ENCODE results near the gene NCLN. TPM values are rescaled to one million over a fixed set of nuclear protein-coding genes. Genes with fewer than 3 reads are reported as not detected.
"Not testable (repeated sequence)": the region's sequence is repeated elsewhere in the genome, so short reads cannot be mapped to it uniquely, and the experiment has no call there.

Gene NCLN
- total RNA-seq, 1 donor from 2014 or later: 80.6 TPM

DNA sequence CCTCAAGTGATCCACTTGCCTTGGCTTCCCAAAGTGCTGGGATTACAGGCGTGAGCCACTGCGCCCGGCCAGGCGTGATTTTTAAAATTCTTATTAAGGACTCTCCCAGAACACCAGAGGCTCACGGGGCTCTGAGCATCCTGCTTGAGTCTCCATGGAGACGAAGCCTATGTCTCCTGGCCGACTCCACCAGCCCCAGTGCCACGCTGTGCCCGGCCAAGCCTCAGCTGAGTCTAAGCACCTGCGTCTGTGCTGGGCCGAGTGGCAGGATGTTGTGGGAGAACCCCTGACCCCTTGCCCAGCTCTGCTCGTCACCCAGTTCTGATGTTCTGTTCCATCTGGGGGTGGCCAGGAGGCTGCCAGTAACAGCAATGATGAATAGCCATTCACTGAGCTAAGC lies 34.8 kb downstream of the NCLN start:
- intact Hi-C loops (cut with micrococcal nuclease): no loop called here

DNA sequence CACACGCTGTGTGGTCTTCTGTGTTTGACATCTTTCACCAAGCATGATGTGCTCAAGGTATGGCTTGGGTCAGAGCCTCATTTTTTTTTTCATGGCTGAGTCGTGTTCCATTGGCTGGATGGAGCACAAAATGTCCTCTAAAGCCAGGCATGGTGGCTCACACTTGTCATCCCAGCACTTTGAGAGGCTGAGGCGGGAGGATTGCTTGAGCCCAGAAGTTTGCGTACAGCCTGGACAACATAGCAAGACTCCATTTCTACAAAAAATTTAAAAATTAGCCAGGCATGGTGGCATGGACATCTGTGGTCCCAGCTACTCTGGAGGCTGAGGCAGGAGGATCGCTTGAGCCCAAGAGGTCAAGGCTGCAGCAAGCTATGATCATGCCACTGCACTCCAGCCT lies 35.8 kb downstream of the NCLN start:
- intact Hi-C loops (cut with micrococcal nuclease): not testable (repeated sequence)

DNA sequence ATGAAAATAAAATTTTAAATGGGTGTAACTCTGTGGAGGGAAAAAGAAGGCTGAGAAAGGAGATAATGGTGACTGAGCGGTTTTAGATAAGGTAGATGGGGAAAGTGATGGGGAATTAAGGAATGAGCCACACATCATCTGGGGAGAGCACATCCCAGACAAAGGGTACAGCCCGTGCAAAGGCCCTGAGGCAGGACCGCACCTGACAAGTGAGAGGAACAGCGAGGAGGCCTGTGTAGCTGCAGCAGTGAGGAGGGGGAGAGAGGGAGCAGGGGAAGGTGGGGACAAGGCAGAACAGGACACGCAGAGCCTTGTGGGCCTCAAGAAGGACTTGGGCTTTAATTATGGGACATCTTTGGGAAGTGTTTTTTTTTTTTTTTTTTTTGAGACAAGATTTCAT lies 37.0 kb downstream of the NCLN start:
- intact Hi-C loops (cut with micrococcal nuclease): no loop called here

DNA sequence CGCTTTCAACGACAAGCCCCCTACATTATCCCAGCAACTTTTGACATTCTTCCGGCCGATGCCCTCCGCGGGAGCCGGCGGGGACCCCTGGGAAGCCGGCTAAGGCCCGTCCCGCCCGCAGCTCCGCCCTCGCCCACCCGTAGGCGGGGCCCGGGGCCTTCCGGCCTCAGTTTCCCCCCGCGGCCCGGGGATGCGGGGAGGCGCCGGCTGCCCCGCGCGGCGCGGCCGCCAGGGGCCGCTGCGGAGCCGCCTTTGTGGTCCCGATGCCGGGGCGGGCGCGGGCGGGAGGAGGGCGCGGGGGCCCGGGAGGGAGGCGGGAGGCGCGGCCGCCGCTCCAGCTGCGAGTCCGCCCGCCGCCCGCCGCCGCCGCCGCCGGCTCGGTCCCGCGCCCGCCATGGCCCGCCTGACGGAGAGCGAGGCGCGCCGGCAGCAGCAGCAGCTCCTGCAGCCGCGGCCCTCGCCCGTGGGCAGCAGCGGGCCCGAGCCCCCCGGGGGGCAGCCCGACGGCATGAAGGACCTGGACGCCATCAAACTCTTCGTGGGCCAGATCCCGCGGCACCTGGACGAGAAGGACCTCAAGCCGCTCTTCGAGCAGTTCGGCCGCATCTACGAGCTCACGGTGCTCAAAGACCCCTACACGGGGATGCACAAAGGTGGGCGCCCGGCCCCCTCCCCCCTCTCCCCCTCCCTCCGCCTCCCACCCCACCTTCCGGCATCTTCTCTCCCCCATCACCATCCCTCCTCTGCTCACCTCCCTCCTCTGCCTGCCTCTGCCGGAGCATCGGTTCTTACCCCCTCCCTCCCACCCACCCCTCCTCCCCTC lies 38.8 kb downstream of the NCLN start, which contains the start of gene CELF5:
TSS of gene CELF5 (plus strand) at position 316 of the 823 bp plus-strand sequence. CDS start at position 395, 79 bp downstream.
- intact Hi-C loops (cut with micrococcal nuclease): loop anchor here (2.0 kb wide), 1 partner anchor 20 kb away; no protein-coding TSS in a partner anchor

DNA sequence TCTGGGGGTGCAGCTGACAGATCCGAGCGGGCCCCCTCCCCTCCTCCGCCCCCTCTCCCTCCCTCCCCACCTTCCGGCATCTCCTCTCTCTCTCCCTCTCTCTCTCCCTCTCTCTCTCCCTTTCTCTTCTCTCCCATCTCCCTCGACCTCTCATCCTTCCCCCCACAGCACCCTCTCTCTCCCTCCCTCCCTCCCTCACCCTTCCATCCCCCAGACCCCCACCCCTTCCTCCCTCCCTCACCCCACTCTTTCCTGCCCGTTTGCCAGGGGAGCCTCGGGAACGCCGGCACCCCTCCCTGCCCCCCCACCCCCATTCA lies 39.4 kb downstream of the NCLN start:
- intact Hi-C loops (cut with micrococcal nuclease): loop anchor here (2.0 kb wide), 1 partner anchor 20 kb away; no protein-coding TSS in a partner anchor

DNA sequence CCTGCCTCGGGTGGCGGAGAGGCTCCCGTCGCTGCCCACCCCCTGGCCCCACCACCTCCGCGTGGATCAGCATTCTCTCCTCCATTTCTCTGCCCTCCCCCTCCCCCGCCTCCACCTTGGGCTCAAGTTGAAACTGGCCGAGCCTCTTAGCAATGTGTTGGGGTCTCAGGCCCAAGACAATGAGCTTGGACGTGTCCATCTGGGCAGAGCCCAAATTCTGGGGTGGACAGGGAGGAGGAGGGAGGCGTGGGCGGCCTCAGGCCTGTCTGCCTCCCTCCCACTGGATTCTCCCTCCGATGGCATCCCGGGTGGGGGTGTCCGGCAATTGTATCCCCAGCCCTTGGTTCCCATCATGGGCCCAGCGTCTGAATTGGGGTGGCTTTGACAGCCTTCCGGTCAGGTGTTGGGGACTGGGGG lies 40.0 kb downstream of the NCLN start:
- intact Hi-C loops (cut with micrococcal nuclease): loop anchor here (2.0 kb wide), 1 partner anchor 19 kb away; no protein-coding TSS in a partner anchor

DNA sequence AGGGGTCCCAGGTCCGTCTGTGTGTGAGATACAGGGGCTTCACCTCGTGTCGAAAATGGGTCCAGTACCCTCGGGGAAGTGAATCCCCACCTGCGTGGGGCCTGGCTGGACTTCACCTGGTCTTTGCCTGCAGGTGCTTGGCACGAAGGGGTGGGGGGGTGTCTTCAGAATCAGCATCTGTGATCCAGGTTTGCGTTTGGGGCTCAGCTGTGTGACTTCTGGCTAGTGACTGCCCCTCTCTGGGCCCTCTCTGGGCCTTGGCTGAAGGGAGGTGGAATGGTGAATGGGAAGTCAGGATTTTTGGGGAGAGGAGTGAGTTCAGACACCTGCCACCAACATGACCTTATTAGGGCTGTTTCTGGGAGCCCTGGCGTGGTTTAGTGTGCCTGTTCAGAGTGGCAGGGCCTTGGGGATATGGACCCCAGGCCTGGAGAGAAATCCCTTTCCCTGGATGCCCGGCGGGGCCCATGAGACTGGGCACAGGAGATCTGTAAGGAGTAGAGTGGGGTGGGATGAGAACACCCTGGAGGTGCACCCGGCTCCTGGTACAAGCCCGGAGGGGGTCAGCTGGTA lies 41.4 kb downstream of the NCLN start:
- intact Hi-C loops (cut with micrococcal nuclease): no loop called here

DNA sequence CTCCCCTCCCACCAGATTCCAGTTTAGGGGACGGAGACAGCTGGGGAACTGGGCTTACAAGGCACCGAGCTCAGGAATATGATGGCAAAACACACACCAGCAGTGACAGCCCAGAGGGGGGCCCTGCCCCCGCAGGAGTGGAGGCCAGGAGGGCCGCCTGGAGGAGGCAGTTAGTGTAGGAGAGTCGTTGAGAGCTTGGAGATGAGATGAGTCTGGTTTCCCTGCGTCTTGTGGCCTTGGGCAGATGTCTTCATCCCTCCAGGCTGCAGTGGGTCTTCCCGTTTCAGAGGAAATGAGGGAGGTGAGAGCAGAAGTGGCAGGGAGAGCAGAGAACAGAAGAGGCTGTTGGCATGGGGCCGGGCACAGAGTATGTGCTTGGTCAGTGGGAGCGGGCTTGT lies 43.6 kb downstream of the NCLN start:
- intact Hi-C loops (cut with micrococcal nuclease): no loop called here

DNA sequence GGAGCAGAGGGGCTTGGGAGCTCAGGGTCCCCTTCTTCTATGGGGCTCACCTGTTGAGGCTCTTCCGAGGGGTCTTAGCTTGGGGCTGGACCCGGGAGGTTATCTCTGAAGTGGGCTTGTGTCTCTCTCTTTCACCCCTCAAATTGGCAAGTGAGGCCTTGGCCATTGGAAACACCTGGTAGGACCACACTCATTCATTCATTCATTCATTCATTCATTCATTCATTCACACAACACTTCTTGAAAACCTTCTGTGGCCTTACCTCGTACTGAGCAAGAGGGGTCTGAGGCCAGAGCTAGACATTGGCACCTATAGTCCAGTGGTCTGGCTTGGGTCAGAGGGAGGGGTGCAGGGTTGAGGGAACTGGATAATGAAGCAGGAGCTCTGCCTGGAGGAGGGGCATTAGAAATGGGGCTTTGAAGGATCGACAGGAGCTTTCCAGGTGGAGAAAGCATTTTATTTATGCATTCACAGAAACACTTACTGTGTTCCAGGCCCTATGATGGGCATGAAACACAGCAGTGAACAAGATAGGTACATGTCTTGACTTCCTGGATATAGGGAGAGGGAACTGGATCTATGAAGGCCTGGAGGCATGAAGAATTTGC lies 44.3 kb downstream of the NCLN start:
- intact Hi-C loops (cut with micrococcal nuclease): no loop called here

DNA sequence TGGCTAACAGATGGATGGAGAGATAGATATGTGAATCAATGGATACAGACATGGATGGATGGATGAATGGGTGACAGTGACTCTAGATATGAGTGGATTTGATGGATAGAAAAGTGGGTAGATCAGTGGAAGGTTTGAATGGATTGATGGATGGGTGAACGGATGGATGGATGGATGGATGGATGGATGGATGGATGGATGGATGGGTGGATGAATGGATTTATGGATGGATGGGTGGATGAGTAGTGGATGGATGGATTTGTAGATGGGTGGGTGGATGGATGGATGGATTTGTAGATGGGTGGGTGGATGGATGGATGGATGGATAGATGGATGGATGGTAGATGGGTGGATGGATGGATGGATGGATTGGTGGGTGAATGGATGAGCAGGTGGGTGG lies 45.6 kb downstream of the NCLN start:
- intact Hi-C loops (cut with micrococcal nuclease): no loop called here

DNA sequence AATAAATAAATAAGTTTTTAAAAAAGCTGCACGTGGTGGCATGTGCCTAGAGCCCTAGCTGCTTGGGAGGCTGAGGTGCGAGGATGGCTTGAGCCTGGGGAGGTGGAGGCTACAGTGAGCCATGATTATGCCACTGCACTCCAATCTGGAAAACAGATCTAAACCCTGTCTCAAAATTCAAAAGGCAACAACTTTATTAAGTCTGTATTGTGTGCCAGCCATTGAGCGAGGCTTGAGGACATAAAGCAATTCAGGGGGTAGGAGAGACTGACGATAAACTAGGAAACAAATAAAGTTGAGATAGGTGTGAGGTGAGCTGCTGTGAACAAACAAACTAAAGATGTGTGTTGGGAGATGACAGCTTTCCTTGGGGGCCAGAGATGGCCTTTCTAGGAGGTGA lies 47.4 kb downstream of the NCLN start:
- intact Hi-C loops (cut with micrococcal nuclease): no loop called here

DNA sequence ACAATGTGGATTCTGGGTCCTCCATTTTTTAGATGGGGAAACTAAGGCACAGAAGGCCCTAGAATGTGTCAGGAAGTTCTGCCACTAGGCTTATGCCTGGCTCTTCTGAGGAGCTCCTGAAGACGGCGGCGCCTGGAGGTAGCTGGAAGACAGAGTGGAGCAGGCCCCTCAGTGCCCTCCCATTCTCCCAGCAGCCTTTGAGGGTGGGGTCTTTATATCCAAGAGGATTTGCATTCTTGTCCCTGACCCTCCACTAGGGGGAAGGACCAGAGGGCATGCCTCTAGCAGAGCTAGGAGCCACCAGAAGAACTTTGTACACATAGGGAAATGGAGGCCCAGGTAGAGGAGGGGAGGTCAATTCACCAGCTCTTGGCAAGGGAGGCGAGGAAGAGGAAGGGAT lies 48.1 kb downstream of the NCLN start:
- intact Hi-C loops (cut with micrococcal nuclease): no loop called here

DNA sequence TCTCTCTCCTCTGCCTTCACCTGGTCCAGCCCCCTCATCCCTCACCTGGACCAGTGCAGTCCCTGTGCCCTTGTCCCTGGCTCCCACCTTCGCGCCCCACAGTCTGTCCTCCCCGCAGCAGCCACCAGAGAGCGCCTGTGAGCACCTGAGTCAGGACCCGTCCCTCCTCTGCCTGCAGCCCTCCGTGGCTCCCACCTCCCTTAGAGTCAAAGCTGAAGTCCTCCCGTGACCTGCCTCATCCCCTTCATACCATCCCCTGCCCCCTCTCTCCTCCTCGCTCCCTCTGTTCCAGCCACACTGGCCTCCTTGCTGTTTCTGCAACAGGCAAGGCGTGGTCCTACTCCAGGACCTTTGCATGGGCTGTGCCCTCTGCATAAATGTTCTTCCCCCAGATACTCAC lies 49.1 kb downstream of the NCLN start:
- intact Hi-C loops (cut with micrococcal nuclease): no loop called here

DNA sequence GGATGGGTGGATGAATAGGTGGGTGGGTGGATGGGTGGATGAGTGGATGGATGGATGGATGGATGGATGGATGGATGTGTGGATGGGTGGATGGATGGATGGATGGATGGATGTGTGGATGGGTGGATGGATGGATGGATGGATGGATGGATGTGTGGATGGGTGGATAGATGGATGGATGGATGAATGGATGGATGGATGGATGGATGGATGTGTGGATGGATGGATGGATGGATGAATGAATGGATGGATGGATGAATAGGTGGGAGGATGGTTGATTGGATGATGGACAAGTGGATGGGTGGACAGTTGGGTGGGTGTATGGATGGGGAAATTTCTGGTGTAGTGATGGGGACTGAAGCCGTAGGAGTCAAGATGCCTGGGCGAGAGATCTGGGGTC lies 49.9 kb downstream of the NCLN start:
- intact Hi-C loops (cut with micrococcal nuclease): not testable (repeated sequence)

DNA sequence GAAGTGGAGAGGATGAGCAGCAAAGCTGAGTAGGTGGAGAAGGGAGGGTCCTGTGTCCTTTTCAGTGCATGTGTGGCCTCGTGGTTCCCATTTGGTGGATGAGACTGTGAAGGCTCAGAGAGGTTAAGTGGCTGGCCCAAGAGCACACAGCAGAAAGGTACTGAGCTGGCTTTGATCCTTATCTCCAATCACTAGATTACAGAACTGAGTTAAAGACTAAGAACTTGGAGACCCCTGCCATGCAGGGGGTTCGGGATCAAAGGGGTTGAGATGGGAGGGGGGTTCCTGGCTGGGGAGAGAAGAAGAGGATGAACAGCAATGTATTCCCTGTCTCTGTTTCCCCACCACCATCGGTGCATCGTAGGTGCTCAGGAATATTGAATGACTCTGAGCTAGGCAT lies 50.5 kb downstream of the NCLN start:
- intact Hi-C loops (cut with micrococcal nuclease): no loop called here

DNA sequence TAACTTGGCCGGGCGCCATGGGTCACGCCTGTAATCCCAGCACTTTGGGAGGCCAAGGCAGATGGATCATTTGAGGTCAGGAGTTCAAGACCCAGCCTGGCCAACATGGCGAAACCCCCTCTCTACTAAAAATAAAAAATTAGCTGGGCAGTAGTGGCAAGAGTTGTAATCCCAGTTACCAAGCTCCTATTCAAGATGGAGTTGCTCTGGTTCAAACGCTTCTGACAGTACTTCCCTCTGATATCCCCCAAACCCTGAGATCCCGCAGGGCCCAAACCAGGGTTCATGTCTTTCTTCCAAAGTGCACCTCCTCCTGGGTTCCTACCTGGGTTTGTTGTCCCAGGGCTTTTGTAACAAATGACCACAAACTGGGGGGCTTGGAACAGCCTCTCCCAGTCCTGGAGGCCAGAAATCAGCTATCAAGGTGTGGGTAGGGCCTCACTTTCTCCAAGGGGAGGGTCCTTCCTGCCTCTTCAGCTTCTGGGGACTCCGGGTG lies 52.4 kb downstream of the NCLN start:
- intact Hi-C loops (cut with micrococcal nuclease): no loop called here

DNA sequence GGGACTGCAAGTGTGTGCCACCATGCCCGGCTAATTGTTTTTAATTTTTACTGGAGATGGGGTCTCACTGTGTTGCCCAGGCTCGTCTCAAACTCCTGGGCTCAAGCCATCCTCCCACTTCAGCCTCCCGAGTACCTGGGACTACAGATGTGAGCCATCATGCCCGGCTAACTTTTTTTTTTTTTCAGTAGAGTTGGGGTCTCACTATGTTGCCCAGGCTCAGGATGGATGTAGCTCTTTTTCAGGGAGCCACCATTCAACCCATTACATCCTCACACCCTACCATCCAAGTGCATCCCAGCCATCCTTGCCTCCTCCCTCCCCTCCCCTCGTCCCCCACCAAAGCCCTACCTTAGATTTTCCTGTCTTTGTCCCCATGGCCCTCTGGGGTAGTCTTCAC lies 53.6 kb downstream of the NCLN start:
- intact Hi-C loops (cut with micrococcal nuclease): no loop called here

DNA sequence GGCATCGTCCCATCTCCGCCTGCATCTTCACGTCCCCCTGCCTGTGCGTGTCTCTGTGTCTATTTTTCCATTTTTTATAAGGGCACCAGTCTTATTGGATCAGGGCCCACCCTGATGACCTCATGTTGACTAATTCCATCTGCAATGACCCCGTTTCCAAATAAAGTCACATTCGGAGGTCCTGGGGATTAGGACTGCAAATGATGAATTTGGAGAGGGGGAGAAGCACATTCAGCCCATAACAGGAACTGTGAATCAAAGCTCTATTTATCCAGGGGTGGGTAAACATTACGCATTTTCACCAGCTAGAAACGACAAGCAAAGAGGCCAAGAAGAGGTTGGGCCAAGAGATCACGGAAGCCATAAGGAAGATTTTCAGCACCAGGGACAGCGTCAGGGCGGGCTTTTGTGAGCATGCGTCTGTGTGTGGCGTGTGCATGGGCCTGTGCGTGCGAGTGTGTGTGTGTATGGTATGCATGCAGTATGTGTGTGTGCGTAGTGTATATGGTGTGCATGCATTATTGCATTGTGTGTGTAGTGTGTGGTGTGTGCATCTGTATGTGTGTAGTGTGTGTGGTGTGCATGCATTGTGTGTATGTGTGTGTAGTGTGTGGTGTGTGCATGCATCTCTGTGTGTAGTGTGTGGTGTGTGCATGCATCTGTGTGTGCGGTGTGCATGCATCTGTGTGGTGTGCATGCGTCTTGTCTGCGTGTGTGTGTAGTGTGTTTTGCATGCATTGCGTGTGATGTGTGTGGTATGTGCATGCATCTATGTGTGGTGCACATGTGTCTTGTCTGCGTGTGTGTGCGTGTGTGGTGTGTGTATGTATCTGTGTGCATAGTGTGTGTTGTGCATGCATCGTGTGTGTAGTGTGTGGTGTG lies 58.3 kb downstream of the NCLN start:
- intact Hi-C loops (cut with micrococcal nuclease): loop anchor here (2.0 kb wide), 1 partner anchor 19 kb away; the partner anchor contains the start of gene CELF5

DNA sequence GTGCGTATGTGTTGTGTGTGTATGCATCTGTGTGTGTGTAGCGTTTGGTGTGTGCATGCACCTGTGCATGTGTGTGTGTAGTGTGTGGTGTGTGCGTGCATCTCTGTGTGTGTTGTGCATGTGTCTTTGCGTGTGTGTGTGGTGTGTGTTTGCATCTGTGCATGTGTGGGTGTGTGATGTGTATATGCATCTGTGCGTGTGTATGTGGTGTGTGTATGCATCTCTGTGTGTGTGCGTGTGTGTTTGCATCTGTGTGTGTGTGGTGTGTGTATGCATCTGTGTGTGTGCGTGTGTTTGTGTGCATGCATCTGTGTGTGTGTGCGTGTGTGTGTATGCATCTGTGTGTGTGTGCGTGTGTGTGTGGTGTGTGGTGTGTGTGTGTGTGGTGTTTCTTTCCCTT lies 59.3 kb downstream of the NCLN start:
- intact Hi-C loops (cut with micrococcal nuclease): loop anchor here (2.0 kb wide), 1 partner anchor 20 kb away; the partner anchor contains the start of gene CELF5

DNA sequence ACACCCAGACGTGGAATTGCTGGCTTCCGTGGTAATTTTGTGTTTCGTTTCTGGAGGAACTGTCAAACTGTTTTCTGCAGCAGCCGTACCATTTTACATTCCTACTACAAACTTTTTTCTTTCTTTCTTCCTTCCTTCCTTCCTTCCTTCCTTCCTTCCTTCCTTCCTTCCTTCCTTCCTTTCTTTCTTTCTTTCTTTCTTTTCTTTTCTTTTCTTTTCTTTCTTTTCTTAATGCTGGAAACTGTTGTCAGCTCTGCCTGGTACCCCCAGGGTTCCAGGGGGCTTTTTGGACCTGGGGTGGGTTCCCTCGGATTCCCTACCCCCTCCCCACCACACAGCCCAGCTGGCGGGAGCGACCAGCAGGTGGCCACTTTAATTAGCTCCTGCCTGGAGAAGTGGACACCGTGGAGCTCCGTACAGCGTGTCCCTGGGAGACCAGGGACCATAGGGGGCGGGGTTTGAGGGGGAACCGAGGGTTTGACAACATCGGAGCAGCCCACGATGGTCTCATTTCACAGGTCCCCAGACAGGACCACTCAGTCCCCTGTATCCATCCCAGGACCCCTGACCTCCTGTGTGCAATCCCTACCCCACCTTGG lies 63.1 kb downstream of the NCLN start:
- intact Hi-C loops (cut with micrococcal nuclease): no loop called here

DNA sequence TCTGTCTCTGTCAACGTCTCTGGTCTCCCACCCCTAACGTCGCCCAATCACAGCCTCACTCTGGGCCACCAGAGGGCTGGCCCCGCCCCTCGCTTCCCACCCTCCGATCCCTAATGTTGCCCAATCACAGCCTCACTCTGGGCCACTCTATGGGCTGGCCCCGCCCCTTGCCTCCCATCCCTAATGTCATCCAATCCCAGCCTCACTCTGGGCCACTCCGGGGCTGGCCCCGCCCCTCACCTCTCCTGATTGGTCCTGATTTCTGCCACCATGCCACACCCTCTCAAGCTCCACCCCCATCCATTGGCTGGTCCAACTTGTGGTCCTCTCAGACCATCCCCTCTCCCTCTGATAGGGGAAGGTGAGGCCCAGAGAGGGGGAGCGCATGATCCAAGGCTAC lies 63.7 kb downstream of the NCLN start:
- intact Hi-C loops (cut with micrococcal nuclease): no loop called here

Data from T-helper 1 cell treated with Interleukin-12 subunit alpha and Interleukin-12 subunit beta and Interleukin-4 antibody, amounts not matched to agents 30 ng/mL and 1 ng/mL, for 36 hours (primary cell).